Lung (tissue), 12 donors: ENCODE data around the gene HDHD3. TPM values are rescaled to one million over a fixed set of nuclear protein-coding genes. Genes with fewer than 3 reads are reported as not detected.
"Not testable (repeated sequence)": the region's sequence is repeated elsewhere in the genome, so short reads cannot be mapped to it uniquely, and the experiment has no call there.

Experiments
- ATAC-seq: fragments of 200-7000 bp; cut with Tn5 transposase; one replicate; pipeline ENCODE4 v1.9.1; 2020; ENCODE audit warnings: moderate number of reproducible peaks; ENCODE audit not compliant: insufficient read depth, low FRiP score
- DNase-seq, 3 donors: peaks; one replicate each; pipeline ENCODE4 v3.0.0-alpha.2; 2013 to 2017
- H3K27ac ChIP-seq, 2 donors: one replicate each; pipeline ENCODE4 v1.5.1; 2013; ENCODE audit warnings: mild to moderate bottlenecking in 2 of 2, moderate library complexity in 2 of 2, control low read depth in 1 of 2, inconsistent platforms in 1 of 2, low read depth in 1 of 2, low read length in 1 of 2
- H3K27me3 ChIP-seq, 3 donors: one replicate each; pipeline ENCODE4 v1.5.1; 2013; ENCODE audit warnings: low read length in 2 of 3; ENCODE audit not compliant: control insufficient read depth in 3 of 3, insufficient read depth in 3 of 3
- H3K36me3 ChIP-seq, 4 donors: one replicate each; pipeline ENCODE4 v1.5.1; 2013; ENCODE audit warnings: low read length in 4 of 4, mild to moderate bottlenecking in 1 of 4, moderate library complexity in 1 of 4; ENCODE audit not compliant: control insufficient read depth in 4 of 4, insufficient read depth in 4 of 4
- H3K4me1 ChIP-seq, 5 donors: one replicate each; pipeline ENCODE4 v1.5.1; 2013; ENCODE audit warnings: low read length in 5 of 5, mild to moderate bottlenecking in 2 of 5, moderate library complexity in 1 of 5; ENCODE audit not compliant: control insufficient read depth in 5 of 5, insufficient read depth in 5 of 5
- H3K4me3 ChIP-seq: one replicate; pipeline ENCODE4 v1.5.1; 2013; ENCODE audit warnings: mild to moderate bottlenecking, control low read depth, moderate library complexity
- H3K9ac ChIP-seq, 2 donors: one replicate each; pipeline ENCODE4 v1.5.1; 2013; ENCODE audit warnings: low read length in 2 of 2, control low read depth in 1 of 2; ENCODE audit not compliant: insufficient read depth in 1 of 2
- H3K9me3 ChIP-seq, 4 donors: one replicate each; pipeline ENCODE4 v1.5.1; 2013; ENCODE audit warnings: low read length in 3 of 4, mild to moderate bottlenecking in 1 of 4, moderate library complexity in 1 of 4; ENCODE audit not compliant: control insufficient read depth in 4 of 4, insufficient read depth in 3 of 4
- CTCF ChIP-seq: IDR thresholded peaks from 2 replicates; pipeline ENCODE4 v1.5.1; 2012; ENCODE audit warnings: mild to moderate bottlenecking; ENCODE audit errors: control extremely low read depth, extremely low read depth
- WGBS, 2 donors: extraction: QIAGEN DNeasy Blood & Tissue Kit; methylation state at CpG; one replicate each; pipeline ENCODE4 v1.1.7; 2013; 5-methylcytosine and 5-hydroxymethylcytosine counted together
- polyA plus RNA-seq, 2 donors: library from polyadenylated mRNA; stranded (reverse); fragments of 200-250 nt; gene quantifications; one replicate each; pipeline ENCODE4 v1.2.1, GENCODE V29; 2013
- total RNA-seq, 2 donors: library from RNA; depleted of rRNA in 1 of 2; stranded (reverse); fragments of >200 nt in 1 of 2; gene quantifications; one replicate each; pipeline ENCODE4 v1.2.1, GENCODE V29; 2014 to 2021
- donor health status: control.
- donor health status: control.
- donor health status: Bipolar disorder and iron deficiency.
- donor health status: healthy.
- donor health status: DM: yes; HTN: yes; CAD: no.

The HDHD3 gene
- total and polyA plus RNA-seq, 4 donors: 17.0 to 21.1 (median 18.9) TPM

- not testable (repeated sequence) for H3K27me3 ChIP-seq, H3K4me1 ChIP-seq, H3K27ac ChIP-seq, H3K4me3 ChIP-seq, H3K9ac ChIP-seq, H3K36me3 ChIP-seq, DNase-seq, H3K9me3 ChIP-seq, ATAC-seq
- 66 to 72% methylated on average over 24 of the region's 24 CpGs for WGBS, 2 donors
Measured at GRCh38 chr9:113379094-113379828, 2.5 kb upstream of the HDHD3 start.

DNA sequence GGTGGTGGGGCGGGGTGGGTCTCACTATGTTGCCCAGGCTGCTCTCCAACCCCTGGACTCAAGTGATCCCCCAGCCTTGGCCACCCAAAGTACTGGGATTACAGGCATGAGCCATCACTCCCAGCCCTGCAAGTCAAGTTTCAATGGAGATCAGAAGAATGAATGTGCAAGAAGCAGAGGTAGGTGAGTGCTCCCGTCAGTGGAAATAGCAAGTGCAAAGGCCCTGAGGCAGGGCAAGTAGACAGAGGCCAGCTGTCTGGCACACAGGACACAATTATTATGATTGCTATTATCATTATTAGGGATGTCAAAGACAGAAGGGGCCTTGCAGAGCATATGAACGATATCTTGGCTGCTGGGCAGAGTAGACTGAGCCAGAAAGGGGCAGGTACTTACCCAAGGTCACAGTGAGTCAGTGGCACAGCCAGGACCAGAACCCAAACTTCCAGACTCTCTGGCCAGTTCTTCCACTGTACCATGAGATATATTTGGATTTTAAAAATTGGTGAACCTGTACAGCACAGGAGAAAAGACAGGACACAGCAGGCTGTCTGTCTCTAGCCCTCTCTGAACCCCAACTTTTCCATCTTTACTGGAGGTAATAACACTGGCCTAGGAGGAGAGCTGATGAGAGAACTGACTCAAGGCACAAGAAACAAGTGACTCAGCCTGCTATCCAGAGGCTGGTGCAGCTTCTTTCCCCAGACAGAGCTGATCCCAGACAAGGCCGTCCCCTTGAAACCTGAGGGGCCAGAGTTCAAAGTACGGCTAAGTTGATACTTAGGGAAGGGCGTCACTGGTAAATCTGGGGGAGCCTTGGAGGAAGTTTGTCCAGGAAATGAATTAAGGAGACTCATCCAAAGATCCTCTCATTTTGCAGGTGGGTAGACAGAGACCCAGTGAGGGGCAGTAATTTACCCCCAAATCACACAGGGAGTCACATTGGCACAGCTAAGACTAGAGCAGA, 1.4 kb downstream of the HDHD3 start:
- no peaks in the 10 kb centered on the region for H3K9me3 ChIP-seq
- no peak overlapping the region for H3K4me3 ChIP-seq
- no peak for DNase-seq
- no peak for ATAC-seq
- peak overlapping the region; percentile 27 to 46 for H3K27ac ChIP-seq
- peaks cover 0 to 7% (median 0%) of the 10 kb centered on the region in 5 donors for H3K4me1 ChIP-seq
- 81 to 90% methylated on average over 6 of the region's 6 CpGs for WGBS, 2 donors
- H3K36me3 ChIP-seq: peaks cover 7 to 18% (median 10%) of the 10 kb centered on the region in 4 donors
- no peak overlapping the region for H3K9ac ChIP-seq
- H3K27me3 ChIP-seq: no peaks in the 10 kb centered on the region
- no peak for TF ChIP-seq CTCF

DNA sequence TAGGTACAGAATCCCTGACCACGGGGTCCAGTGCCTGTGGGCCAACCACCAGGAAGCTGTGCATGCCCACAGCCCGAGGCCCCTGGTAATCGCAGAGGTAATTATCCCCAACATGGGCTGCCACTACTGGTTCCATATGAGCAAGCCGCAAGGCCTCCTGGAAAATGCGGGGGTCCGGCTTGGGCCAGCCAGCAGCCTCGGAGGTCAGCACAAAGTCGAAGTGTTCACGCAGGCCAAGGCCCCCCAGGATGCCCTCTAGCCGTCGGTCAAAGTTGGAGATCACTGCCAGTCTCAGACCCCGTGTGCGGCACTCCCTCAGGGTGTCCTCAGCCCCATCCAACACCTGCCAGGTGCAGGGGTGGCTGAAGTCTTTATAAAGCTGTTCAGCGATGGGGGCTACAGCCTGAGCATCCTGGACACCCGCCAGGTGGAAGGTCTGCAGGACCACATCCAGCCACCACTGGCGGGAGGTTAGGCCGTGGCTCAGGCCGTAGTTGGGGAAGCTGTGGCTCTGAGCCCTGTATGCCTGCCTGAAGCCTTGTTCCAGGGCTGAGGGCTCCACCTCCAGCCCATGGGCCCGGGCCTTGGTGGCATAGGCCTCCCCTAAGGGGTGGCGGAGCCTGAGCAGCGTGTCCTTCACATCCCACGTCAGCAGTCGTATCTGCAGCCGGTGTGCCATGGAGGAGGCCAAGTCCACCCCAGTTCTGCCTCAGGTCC, 3.0 kb downstream of the HDHD3 start:
- H3K4me3 ChIP-seq: no peak overlapping the region
- H3K9me3 ChIP-seq: no peaks in the 10 kb centered on the region
- no peak overlapping the region for H3K9ac ChIP-seq
- DNase-seq (no peak), ATAC-seq (no peak)
- TF ChIP-seq CTCF: no peak
- peaks cover 7 to 18% (median 10%) of the 10 kb centered on the region in 4 donors for H3K36me3 ChIP-seq
- 91 to 94% methylated on average over 22 to 24 of the region's 24 CpGs for WGBS, 2 donors
- H3K4me1 ChIP-seq: peaks cover 0 to 7% (median 0%) of the 10 kb centered on the region in 5 donors
- no peak overlapping the region for H3K27ac ChIP-seq
- H3K27me3 ChIP-seq: no peaks in the 10 kb centered on the region
